Muscle layer of duodenum (tissue), 2 donors: Measurements from ENCODE around the gene TMEM238L.

Experiments used
- H3K27ac ChIP-seq: one replicate; pipeline ENCODE4 v1.7.0; 2013; ENCODE audit warnings: mild to moderate bottlenecking, low read length
- H3K27me3 ChIP-seq: one replicate; pipeline ENCODE4 v1.7.0; 2013; ENCODE audit warnings: low read depth, mild to moderate bottlenecking, control low read depth, low read length
- H3K36me3 ChIP-seq, 2 donors: one replicate each; pipeline ENCODE4 v1.7.0; 2013; ENCODE audit warnings: low read length in 2 of 2, control low read depth in 1 of 2, mild to moderate bottlenecking in 1 of 2; ENCODE audit not compliant: insufficient read depth in 2 of 2, control insufficient read depth in 1 of 2
- H3K4me1 ChIP-seq, 2 donors: one replicate each; pipeline ENCODE4 v1.7.0; 2013; ENCODE audit warnings: low read length in 2 of 2, mild to moderate bottlenecking in 2 of 2, control low read depth in 1 of 2, moderate library complexity in 1 of 2; ENCODE audit not compliant: insufficient read depth in 2 of 2, control insufficient read depth in 1 of 2
- H3K4me3 ChIP-seq, 2 donors: one replicate each; pipeline ENCODE4 v1.7.0; 2013; ENCODE audit warnings: low read length in 2 of 2, low read depth in 1 of 2, mild to moderate bottlenecking in 1 of 2
- H3K9me3 ChIP-seq, 2 donors: one replicate each; pipeline ENCODE4 v1.7.0; 2013; ENCODE audit warnings: low read length in 2 of 2, control low read depth in 1 of 2, mild to moderate bottlenecking in 1 of 2; ENCODE audit not compliant: control insufficient read depth in 1 of 2
- donor health status: healthy.

TMEM238L gene

DNA sequence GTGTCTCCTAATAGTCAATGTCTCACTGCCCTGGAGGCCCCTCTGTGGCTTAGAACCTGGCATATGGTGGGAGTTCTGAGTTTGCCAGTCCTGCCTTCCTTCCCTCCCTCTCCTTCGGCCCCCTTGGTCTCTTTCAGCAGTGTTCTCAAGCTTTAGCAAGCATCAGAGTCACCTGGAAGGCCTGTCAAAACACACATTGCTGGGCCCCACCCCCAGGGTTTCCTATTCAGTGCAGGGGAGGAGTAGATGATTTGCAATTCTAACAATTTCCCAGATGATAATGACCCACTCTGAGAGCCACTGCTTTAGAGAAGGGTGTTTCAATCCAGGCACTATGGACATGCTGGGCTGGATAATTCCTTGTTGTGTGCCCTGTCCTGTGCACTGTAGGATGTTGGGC, 47.7 kb downstream of the TMEM238L start:
- Histone ChIP-seq H3K9me3 (no peaks in the 10 kb centered on the region), H3K27ac (no peak overlapping the region), H3K36me3 (no peaks in the 10 kb centered on the region), H3K4me1 (no peaks in the 10 kb centered on the region), H3K27me3 (no peaks in the 10 kb centered on the region), H3K4me3 (no peak overlapping the region)

- no peak overlapping the region for H3K27ac ChIP-seq
- no peaks in the 10 kb centered on the region for H3K4me1 ChIP-seq
- H3K27me3 ChIP-seq, result no peaks in the 10 kb centered on the region
- no peaks in the 10 kb centered on the region for H3K9me3 ChIP-seq
- H3K4me3 ChIP-seq, result no peak overlapping the region
- no peaks in the 10 kb centered on the region for H3K36me3 ChIP-seq
These were observed 48.2 kb downstream of the TMEM238L start for GRCh38 chr17:10755592-10756127.

- Histone ChIP-seq H3K27ac (no peak overlapping the region), H3K4me1 (no peaks in the 10 kb centered on the region), H3K9me3 (no peaks in the 10 kb centered on the region), H3K4me3 (no peak overlapping the region), H3K36me3 (no peaks in the 10 kb centered on the region), H3K27me3 (no peaks in the 10 kb centered on the region)
These were observed 48.9 kb downstream of the TMEM238L start for GRCh38 chr17:10754861-10755591.

- H3K27ac ChIP-seq, result no peak overlapping the region
- H3K36me3 ChIP-seq, result no peaks in the 10 kb centered on the region
- H3K4me1 ChIP-seq, result no peaks in the 10 kb centered on the region
These were observed 49.8 kb downstream of the TMEM238L start for GRCh38 chr17:10754109-10754508.

DNA sequence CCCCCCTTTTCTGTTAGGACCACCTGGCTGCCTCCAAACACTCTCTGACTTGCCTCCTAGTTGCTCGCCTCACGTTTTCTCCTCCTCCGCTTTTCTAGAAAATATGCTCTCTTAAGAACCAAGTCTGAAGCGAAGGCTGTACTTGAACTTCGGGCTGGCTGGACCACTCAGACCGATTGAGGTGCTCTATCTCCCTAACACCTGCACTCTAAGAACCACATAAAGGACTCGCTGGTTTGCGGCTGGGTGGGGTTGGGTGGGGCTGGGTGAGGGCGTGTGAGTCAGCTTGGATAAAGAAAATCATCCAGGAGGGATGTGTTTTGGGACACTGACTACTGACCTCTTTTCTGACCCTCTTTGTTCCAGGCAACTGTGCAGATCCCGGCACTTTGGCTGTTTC, 51.2 kb downstream of the TMEM238L start:
- Histone ChIP-seq H3K4me1 (no peaks in the 10 kb centered on the region), H3K27ac (no peak overlapping the region), H3K9me3 (no peaks in the 10 kb centered on the region), H3K36me3 (no peaks in the 10 kb centered on the region), H3K4me3 (no peak overlapping the region), H3K27me3 (no peaks in the 10 kb centered on the region)

More at GRCh38 chr17:10754109-10754508, 49.8 kb downstream of the TMEM238L start:
- Histone ChIP-seq H3K27me3 (no peaks in the 10 kb centered on the region), H3K9me3 (no peaks in the 10 kb centered on the region), H3K4me3 (no peak overlapping the region)

DNA sequence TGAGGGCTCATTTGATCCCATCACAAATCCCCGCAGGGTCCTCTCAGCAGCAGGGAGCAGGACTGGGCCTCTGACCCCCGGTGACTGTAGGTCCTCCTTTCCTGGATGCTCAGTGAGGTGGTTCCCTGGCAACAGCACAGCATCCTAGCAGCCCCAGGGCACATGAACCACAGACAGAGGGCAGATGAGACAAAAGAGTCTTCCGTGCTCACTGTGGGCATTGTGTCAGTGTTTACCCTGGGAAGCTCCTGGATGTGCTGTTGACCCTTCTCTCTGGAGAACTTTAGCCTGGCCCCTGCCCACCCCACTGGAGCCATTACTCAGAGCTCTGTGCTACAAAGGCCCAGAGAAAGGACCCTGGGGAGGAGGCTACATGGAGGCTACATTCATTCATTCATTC, 52.3 kb downstream of the TMEM238L start:
- Histone ChIP-seq H3K4me3 (no peak overlapping the region), H3K36me3 (no peaks in the 10 kb centered on the region), H3K9me3 (no peaks in the 10 kb centered on the region), H3K27ac (no peak overlapping the region), H3K4me1 (no peaks in the 10 kb centered on the region), H3K27me3 (no peaks in the 10 kb centered on the region)

GRCh38 chr17:10750210-10750609, 53.7 kb downstream of the TMEM238L start:
- Histone ChIP-seq H3K36me3 (no peaks in the 10 kb centered on the region), H3K4me1 (no peaks in the 10 kb centered on the region), H3K9me3 (no peaks in the 10 kb centered on the region), H3K27ac (no peak overlapping the region), H3K4me3 (no peak overlapping the region), H3K27me3 (no peaks in the 10 kb centered on the region)

DNA sequence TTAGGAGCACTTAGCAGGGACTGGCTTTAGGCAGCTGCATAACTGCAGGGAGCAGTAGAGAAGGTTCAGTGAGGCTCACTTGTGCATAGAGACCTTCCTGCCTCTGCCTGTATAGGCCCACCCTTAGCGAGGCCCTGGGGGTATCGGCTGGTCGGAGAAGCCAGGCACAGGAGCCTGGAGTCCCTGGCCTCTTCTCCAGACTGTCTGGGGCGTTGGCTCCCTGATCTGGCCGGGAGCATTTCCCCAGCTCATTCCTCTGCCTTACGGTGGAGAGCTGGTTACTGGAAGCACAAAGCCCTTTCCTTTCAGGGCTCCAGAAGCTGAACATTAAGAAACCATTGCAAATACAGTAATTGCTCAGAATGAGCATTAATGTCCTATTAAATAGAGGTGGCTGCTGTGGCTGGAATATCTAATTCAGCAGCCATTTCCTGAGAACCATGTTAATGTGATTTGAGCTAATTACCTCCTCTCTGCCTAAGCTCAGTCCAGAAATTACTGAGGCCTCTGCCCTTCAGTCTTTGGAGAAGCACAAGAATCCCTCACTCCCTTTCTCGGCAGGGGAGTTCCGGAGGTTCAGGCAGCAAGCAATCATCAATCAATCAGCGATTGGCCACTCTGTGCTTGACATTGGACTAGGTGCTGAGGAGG, 55.2 kb downstream of the TMEM238L start:
- Histone ChIP-seq H3K4me1 (no peaks in the 10 kb centered on the region), H3K27me3 (no peaks in the 10 kb centered on the region), H3K4me3 (no peak overlapping the region), H3K27ac (no peak overlapping the region), H3K9me3 (no peaks in the 10 kb centered on the region), H3K36me3 (no peaks in the 10 kb centered on the region)

GRCh38 chr17:10745231-10745630, 58.7 kb downstream of the TMEM238L start:
- Histone ChIP-seq H3K27me3 (no peaks in the 10 kb centered on the region), H3K4me3 (no peak overlapping the region), H3K4me1 (no peaks in the 10 kb centered on the region), H3K36me3 (no peaks in the 10 kb centered on the region), H3K27ac (no peak overlapping the region), H3K9me3 (no peaks in the 10 kb centered on the region)
